HEK293 (cell line): ENCODE data around the gene GHDC.

Source experiments
- CTCF ChIA-PET: fragments of 350-600 bp; formaldehyde crosslinking; extraction: SDS; loops from one replicate; lab custom pipeline; 2021; ENCODE audit warnings: antibody characterized with exemption; lab: Yijun Ruan, JAX
- POLR2A ChIA-PET: fragments of 300-600 bp; formaldehyde crosslinking; extraction: SDS; loops from one replicate; lab custom pipeline; 2020; ENCODE audit warnings: antibody characterized with exemption, inconsistent platforms; lab: Yijun Ruan, JAX
- H3K27ac ChIP-seq: fragments of 200-500 bp; sonication (Bioruptor generic); 2 replicates; pipeline ENCODE4 v1.5.1; 2014; ENCODE audit warnings: low read depth, low read length, control low read depth, inconsistent platforms; ENCODE audit errors: extremely low read depth
- H3K36me3 ChIP-seq, 2 experiments: fragments of 200-500 bp in 1 of 2; sonication (Bioruptor generic) in 1 of 2; 1 replicate in 1 of 2; 2 replicates in 1 of 2; pipeline ENCODE4 v1.5.1; 2014 to 2017; ENCODE audit warnings: inconsistent platforms in 2 of 2, low read length in 2 of 2; ENCODE audit not compliant: control insufficient read depth in 2 of 2, insufficient read depth in 1 of 2
- H3K4me1 ChIP-seq: fragments of 200-500 bp; sonication (Bioruptor generic); 2 replicates; pipeline ENCODE4 v1.5.1; 2014; ENCODE audit warnings: mild to moderate bottlenecking, low read length, inconsistent platforms; ENCODE audit not compliant: control insufficient read depth, insufficient read depth
- H3K4me3 ChIP-seq: 2 replicates; pipeline ENCODE4 v1.5.1; 2011; ENCODE audit warnings: low read depth, mild to moderate bottlenecking, control low read depth, low read length, moderate library complexity
- H3K9me3 ChIP-seq: fragments of 200-500 bp; sonication (Bioruptor generic); 2 replicates; pipeline ENCODE4 v1.5.1; 2014; ENCODE audit warnings: low read depth, low read length, inconsistent platforms; ENCODE audit not compliant: control insufficient read depth, insufficient read depth
- BCL11A ChIP-seq: fragments of 450-650 bp; formaldehyde crosslinking; IDR thresholded peaks from 2 replicates; pipeline ENCODE4 v1.5.1; 2016; ENCODE audit warnings: low read depth, missing biosample characterization, missing genetic modification characterization
- GFI1B ChIP-seq: fragments of 450-650 bp; formaldehyde crosslinking; IDR thresholded peaks from 2 replicates; pipeline ENCODE4 v1.5.1; 2016; ENCODE audit warnings: missing biosample characterization, missing genetic modification characterization
- KLF1 ChIP-seq: fragments of 450-650 bp; formaldehyde crosslinking; IDR thresholded peaks from 2 replicates; pipeline ENCODE4 v1.5.1; 2016; ENCODE audit warnings: missing biosample characterization, missing genetic modification characterization
- ZBTB21 ChIP-seq: fragments of 450-650 bp; formaldehyde crosslinking; IDR thresholded peaks from 2 replicates; pipeline ENCODE4 v1.5.1; 2017; ENCODE audit warnings: missing biosample characterization, missing genetic modification characterization
- ZBTB48 ChIP-seq: fragments of 450-650 bp; formaldehyde crosslinking; IDR thresholded peaks from 2 replicates; pipeline ENCODE4 v1.5.1; 2016; ENCODE audit warnings: missing biosample characterization, missing genetic modification characterization
- ZBTB6 ChIP-seq: fragments of 450-650 bp; formaldehyde crosslinking; IDR thresholded peaks from 2 replicates; pipeline ENCODE4 v1.5.1; 2017; ENCODE audit warnings: missing biosample characterization, missing genetic modification characterization
- ZNF362 ChIP-seq: fragments of 450-650 bp; formaldehyde crosslinking; IDR thresholded peaks from 2 replicates; pipeline ENCODE4 v1.5.1; 2016; ENCODE audit warnings: missing biosample characterization, missing genetic modification characterization
- ZNF600 ChIP-seq: fragments of 450-650 bp; formaldehyde crosslinking; IDR thresholded peaks from 2 replicates; pipeline ENCODE4 v1.5.1; 2016; ENCODE audit warnings: missing biosample characterization, missing genetic modification characterization
- TF ChIP-seq, protein P1 (sequence below): fragments of 450-650 bp; formaldehyde crosslinking; IDR thresholded peaks from 2 replicates; pipeline ENCODE4 v1.5.1; 2016; ENCODE audit warnings: missing biosample characterization, missing genetic modification characterization

GHDC gene

GRCh38 chr17:42165751-42166150 is 28.5 kb downstream of the GHDC start:
- Histone ChIP-seq H3K9me3 (no peaks in the 10 kb centered on the region), H3K27ac (no peak overlapping the region), H3K4me3 (no peak overlapping the region), H3K4me1 (no peaks in the 10 kb centered on the region), H3K36me3 (no peaks in the 10 kb centered on the region)
- TF ChIP-seq BCL11A (tag by site-specific recombination) (peak; percentile 56; the same call in 1 of the 2 replicates), ZBTB6 (tag by site-specific recombination) (no peak)
- ChIA-PET POLR2A (no interaction called here), CTCF (interaction anchor here (0.6 to 1.2 kb wide), 3 partner anchors 15 to 128 kb away, joined by 3 to 5 read pairs (median 3); partner anchors contain the start of gene KCNH4)

DNA sequence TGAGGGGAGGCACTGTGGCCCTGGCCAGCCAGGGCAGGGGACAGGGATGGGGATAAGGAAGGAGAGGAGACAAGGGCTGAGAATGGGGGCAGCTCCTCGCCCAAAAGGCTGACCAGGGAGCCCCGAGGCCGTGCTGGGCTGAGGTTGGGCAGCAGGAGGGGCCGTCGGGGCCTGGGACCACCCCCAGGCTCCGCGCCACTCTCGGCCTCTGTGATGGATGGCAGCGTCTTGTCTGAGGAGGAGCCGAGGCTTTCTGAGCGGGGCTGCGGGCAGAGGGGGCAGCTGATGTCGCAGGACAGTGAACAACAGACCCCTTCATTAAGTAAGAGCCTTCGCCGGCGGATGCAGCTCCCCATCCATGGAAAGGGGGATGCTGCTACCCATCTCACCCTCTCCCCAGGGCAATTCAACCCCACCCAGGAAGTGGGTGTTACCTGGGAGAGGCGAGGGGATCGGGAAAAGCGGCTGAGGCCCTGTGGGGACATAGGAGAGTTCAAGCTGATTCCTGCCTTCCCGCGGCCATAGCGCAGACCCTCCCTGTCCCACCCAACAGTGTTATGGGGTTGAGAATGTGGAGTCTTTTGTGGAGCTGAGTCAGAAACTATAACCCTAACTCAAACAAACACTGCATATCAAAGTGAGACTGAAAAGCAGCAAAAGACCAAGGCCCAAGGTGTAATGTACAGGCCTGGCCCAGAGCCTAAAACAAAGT is 30.4 kb downstream of the GHDC start:
- peak; percentile 70 for TF ChIP-seq KLF1 (tag by site-specific recombination)
- TF ChIP-seq GFI1B, result no peak
- no peak overlapping the region for H3K4me3 ChIP-seq
- H3K27ac ChIP-seq, result no peak overlapping the region
- no peaks in the 10 kb centered on the region for H3K9me3 ChIP-seq
- H3K4me1 ChIP-seq, result no peaks in the 10 kb centered on the region
- no peaks in the 10 kb centered on the region for H3K36me3 ChIP-seq
- POLR2A ChIA-PET, result interaction anchor here (0.6 kb wide), 1 partner anchor 197 kb away, joined by 3 read pairs; the partner anchor contains the start of gene CNP
- CTCF ChIA-PET, result interaction anchor here (0.6 to 2.0 kb wide), 13 partner anchors 10 to 364 kb away, joined by 3 to 9 read pairs (median 4); partner anchors contain the start of gene KCNH4

GRCh38 chr17:42163113-42163512 is 31.2 kb downstream of the GHDC start:
- Histone ChIP-seq H3K4me1 (no peaks in the 10 kb centered on the region), H3K4me3 (no peak overlapping the region), H3K27ac (no peak overlapping the region), H3K9me3 (no peaks in the 10 kb centered on the region), H3K36me3 (no peaks in the 10 kb centered on the region)
- ChIA-PET POLR2A (interaction anchor here (0.6 kb wide), 1 partner anchor 197 kb away, joined by 3 read pairs; the partner anchor contains the start of gene CNP), CTCF (interaction anchor here (0.6 to 2.0 kb wide), 15 partner anchors 9 to 364 kb away, joined by 3 to 9 read pairs (median 4); partner anchors contain the start of gene KCNH4)
- TF ChIP-seq ZBTB21, result no peak
- TF ChIP-seq, protein P1, sequence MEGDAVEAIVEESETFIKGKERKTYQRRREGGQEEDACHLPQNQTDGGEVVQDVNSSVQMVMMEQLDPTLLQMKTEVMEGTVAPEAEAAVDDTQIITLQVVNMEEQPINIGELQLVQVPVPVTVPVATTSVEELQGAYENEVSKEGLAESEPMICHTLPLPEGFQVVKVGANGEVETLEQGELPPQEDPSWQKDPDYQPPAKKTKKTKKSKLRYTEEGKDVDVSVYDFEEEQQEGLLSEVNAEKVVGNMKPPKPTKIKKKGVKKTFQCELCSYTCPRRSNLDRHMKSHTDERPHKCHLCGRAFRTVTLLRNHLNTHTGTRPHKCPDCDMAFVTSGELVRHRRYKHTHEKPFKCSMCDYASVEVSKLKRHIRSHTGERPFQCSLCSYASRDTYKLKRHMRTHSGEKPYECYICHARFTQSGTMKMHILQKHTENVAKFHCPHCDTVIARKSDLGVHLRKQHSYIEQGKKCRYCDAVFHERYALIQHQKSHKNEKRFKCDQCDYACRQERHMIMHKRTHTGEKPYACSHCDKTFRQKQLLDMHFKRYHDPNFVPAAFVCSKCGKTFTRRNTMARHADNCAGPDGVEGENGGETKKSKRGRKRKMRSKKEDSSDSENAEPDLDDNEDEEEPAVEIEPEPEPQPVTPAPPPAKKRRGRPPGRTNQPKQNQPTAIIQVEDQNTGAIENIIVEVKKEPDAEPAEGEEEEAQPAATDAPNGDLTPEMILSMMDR (tag by site-specific recombination), result peak; percentile 54; the same call in 1 of the 2 replicates
- peak; percentile 54; the same call in 1 of the 2 replicates for TF ChIP-seq ZNF600 (tag by site-specific recombination)

GRCh38 chr17:42160531-42160910 is 33.8 kb downstream of the GHDC start:
- ChIA-PET POLR2A (interaction anchor here (0.7 to 1.2 kb wide), 2 partner anchors 8 to 24 kb away, joined by 3 to 9 read pairs; no protein-coding TSS in a partner anchor), CTCF (interaction anchor here (0.6 to 2.3 kb wide), 5 partner anchors 11 to 250 kb away, joined by 3 to 8 read pairs (median 5); no protein-coding TSS in a partner anchor)
- H3K9me3 ChIP-seq, result no peaks in the 10 kb centered on the region
- H3K4me1 ChIP-seq, result no peaks in the 10 kb centered on the region
- H3K4me3 ChIP-seq, result no peak overlapping the region
- TF ChIP-seq ZBTB48 (tag by site-specific recombination) (no peak), ZNF362 (0 out of 2 replicates have a peak, but pooled peaks have one; percentile 45)
- no peak overlapping the region for H3K27ac ChIP-seq
- no peaks in the 10 kb centered on the region for H3K36me3 ChIP-seq
